ENCODE data around the gene SLC22A31.
"Not testable (repeated sequence)": the region's sequence is repeated elsewhere in the genome, so short reads cannot be mapped to it uniquely, and the experiment has no call there.

Gene SLC22A31

DNA sequence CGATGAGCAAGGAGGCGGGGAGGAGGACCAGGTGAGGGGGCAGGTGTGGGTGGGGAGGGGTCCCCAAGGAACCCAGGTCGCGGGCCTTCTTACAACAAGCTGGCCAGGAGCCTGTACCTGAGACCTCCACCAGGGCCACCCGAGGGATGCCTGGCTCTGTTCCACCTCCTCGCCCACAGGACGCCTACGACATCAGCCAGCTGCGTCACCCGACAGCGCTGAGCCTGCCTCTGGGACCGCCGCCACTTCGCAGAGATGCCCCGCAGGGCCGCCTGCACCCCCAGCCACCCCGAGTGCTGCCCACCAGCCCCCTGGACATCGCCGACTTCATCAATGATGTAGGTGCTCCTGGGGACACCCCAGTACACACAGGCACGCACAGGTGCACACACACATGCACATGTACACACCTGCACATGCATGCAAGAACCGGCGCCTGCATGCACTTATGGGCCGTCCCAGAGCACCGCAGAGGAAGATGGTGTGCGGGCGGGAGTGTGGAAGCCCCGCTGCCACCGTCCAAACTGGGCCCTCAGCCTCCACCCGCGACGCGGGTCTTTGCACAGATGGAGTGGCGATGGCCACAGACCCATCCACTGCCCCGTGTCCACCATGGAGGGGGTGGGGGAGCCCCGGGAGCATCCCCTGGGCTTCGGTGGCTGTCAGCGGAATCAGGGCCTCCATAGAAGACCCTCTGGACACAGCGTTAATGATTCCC, 6.6 kb downstream of the SLC22A31 start:
- no peak for DNase-seq

DNA sequence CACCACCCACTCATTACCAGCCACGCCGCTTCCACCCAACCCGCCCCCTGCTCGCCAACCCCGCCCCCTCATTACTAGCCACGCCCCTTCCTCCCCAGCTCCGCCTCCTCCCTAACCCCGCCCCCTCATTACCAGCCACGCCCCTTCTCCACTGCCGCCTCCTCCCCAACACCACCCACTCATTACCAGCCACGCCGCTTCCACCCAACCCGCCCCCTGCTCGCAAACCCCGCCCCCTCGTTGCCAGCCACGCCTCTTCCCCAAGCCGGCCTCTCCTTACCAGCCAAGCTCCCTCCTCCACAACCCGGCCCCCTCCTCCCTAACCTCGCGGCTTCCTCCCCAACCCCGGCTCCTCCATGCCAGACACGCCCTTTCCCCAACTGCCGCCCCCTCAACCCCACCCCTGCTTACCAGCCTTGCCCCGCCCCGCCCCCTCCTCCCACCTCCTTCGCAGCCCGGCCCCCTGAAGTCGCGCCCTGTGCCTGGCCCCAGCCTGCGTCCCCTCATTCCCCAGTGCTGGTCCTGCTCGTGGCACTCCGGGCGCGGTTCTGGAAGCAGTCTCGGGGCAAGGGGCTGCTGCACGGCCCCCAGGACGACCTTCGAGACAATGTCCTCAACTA, 7.3 kb downstream of the SLC22A31 start:
- DNase-seq, result peak in 2 of 56 donors; percentile 46 to 77

DNA sequence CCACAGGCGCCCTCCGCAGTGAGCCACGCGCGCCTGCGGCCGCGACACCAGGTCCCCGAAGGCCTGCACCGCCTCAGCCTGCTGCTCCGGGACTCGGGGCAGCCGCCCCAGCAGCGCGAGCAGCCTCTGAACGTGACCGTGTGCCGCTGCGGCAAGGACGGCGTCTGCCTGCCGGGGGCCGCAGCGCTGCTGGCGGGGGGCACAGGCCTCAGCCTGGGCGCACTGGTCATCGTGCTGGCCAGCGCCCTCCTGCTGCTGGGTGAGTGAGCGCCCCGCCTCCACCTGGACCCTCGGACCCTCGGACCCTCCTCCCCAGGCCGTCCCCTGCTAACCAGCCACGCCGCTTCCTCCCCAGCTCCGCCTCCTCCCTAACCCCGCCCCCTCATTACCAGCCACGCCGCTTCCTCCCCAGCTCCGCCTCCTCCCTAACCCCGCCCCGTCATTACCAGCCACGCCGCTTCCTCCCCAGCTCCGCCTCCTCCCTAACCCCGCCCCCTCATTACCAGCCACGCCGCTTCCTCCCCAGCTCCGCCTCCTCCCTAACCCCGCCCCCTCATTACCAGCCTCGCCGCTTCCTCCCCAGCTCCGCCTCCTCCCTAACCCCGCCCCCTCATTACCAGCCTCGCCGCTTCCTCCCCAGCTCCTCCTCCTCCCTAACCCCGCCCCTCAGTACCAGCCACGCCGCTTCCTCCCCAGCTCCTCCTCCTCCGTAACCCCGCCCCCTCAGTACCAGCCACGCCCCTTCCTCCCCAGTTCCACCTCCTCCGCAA, 8.0 kb downstream of the SLC22A31 start:
- DNase-seq, result peak in 9 of 56 donors; percentile 8 to 71 (median 37)

DNA sequence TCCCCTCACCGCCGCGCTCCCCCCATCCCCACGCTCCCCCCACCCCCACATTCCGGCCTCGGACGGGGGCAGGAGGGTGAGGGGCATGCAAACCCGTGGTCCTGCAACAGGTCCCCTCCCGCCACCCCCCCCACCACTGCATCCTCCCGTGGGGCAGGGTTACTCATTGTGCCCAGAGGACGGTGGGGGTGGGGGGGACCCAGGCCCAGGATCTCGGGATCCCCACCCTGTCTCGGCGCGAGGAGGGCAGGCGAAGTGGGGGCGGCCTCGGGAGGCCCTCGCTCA, 8.5 kb downstream of the SLC22A31 start:
- DNase-seq, result no peak

DNA sequence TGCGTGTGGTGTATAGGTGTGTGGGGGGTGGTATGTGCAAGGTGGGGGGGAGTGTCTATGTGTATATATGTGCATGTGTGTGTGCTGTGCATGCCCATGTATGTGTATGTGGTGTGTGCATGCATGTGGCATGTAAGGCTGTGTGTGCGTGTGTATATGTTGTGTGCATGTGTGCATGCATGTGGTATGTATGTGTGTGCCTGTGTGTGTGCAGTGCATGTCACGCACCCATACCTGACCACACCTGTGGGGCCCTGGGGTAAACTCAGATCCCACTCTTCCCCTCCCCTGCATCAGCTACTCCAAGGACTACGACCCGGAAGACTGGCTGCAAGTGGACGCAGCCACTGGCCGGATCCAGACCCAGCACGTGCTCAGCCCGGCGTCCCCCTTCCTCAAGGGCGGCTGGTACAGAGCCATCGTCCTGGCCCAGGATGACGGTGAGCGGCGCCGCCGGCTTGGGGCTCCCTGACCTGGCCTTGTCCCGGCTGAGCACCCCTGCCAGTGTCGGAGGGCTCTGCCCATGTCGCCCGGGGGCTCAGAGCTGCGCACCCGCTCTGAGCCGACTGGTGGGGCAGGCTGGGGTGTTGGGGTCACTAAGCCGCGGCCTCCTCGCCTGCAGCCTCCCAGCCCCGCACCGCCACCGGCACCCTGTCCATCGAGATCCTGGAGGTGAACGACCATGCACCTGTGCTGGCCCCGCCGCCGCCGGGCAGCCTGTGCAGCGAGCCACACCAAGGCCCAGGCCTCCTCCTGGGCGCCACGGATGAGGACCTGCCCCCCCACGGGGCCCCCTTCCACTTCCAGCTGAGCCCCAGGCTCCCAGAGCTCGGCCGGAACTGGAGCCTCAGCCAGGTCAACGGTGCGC, 9.1 kb downstream of the SLC22A31 start:
- DNase-seq, result no peak

DNA sequence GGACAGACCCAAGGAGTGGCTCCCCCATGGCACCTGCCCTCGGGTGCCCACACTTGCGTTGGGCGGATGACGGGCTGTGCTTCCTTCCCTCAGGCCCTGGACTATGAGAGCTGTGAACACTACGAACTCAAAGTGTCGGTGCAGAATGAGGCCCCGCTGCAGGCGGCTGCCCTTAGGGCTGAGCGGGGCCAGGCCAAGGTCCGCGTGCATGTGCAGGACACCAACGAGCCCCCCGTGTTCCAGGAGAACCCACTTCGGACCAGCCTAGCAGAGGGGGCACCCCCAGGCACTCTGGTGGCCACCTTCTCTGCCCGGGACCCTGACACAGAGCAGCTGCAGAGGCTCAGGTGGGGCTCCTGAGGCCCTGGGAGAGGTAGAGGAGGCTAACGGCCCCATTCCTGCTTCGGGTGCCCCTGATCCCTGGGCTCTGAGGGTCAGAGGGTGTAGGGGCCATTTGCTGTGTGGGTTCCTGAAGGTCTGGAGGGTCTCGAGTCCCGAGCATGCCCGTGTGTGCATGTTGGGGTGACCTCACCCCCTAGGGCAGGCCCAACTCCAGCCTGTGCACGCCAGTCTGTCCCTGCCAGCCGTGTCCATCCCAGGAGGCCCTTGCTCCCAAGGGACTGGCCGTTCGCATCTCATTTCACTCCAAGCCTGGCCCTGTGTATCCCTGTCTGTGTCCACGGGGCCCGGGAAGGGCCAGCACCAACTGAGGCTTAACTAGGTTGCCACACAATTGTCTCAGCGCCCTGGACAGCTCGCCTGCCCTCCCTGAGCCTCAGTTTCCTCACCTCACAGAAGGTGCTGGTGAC, 10.0 kb downstream of the SLC22A31 start:
- DNase-seq, result no peak

DNA sequence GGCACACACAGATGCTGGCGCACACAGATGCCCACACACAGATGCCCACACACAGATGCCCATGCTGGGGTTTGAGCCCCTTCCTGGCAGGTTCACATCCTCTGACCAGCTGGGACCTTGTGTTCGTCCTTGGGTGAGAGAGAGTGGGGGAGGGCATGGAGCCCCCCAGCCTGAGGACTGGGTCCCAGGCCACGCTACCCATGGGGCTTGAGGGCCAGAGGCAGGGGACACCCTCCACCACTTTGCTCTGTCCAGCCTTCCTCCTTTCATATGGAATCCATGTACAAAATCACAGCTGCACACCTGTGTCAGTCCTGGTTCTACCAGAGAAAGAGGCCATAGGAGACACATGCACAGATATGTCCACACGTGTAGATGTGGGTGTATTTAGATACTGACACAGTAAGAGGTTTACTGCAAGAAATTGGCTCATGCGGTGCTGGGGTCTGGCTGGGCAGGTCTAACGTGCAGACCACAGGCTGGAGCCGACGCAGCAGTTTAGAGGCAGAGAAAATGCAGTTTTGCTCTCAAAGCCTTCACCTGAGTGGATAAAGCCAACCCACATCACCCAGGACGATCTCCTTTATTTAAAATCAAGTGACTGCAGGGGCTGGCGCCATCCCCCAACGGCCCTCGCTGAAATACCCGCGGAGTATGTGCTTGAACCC, 10.8 kb downstream of the SLC22A31 start:
- DNase-seq, result no peak

DNA sequence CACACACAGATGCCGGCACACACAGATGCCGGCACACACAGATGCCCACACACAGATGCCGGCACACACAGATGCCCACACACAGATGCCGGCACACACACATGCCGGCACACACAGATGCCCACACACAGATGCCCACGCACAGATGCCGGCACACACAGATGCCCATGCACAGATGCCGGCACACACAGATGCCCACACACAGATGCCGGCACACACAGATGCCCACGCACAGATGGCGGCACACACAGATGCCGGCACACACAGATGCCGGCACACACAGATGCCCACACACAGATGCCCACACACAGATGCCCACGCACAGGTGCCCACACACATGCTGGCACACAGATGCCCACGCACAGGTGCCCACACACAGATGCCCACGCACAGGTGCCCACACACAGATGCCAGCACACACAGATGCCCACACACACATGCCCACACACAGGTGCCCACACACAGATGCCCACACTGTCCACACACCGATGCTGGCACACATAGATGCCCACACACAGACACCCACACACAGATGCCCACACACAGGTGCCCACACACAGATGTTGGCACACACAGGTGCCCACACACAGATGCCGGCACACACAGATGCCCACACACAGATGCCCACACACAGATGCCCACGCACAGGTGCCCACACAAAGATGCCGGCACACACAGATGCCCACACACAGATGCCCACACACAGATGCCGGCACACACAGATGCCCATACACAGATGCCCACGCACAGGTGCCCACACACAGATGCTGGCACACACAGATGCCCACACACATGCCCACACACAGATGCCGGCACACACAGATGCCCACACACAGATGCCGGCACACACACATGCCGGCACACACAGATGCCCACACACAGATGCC, 11.6 kb downstream of the SLC22A31 start:
- DNase-seq, result not testable (repeated sequence)

DNA sequence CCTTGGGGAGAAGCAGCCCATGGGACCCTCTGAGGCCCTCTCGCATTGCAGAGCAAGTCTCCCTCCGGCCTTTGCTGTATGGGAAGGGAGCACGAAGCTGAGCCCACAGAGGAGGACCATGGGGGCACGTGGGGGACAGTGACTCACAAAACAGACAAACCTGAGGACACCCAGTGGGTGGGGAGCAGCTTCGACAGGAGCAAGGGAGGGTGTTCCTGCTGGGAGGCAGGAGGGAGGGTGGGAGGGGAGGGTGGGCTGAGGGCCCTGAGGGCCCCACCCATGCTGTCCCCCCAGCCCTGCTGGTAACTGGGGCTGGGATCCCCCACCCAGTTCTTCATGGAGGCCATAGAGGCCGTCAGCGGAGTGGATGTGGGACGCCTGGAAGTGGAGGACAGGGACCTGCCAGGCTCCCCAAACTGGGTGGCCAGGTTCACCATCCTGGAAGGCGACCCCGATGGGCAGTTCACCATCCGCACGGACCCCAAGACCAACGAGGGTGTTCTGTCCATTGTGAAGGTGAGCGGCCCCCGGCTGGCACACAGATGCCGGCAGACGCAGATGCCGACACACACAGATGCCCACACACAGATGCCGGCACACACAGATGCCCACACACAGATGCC, 12.5 kb downstream of the SLC22A31 start:
- DNase-seq, result no peak

DNA sequence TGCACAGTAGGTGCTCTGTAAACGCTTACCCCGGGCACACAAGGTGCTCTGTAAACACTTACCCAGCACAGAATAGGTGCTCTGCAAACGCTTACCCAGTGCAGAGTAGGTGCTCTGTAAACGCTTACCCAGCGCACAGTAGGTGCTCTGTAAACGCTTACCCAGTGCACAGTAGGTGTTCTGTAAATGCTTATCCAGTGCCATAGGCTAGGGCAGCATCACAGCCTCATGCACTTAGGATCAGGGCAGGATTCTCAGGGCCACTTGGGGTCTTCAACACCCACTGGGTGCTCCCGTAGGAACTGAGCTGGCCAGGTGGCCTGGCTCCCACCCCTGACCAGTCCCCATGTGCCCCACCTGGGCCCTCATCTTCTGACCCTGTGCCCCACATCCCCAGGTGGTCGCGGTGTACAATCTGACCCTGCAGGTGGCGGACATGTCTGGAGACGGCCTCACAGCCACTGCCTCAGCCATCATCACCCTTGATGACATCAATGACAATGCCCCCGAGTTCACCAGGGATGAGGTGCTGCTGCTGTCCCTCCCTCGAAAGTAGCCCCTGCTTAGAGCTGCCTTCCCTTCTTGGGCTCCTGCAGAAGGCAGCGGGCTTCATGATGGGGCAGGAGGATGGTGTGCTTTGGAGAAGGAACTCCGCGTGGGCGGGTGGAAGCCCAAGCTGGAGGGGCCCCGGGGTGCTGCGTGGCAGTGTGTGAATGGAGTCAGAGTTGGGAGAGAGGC, 13.1 kb downstream of the SLC22A31 start:
- DNase-seq, result no peak

DNA sequence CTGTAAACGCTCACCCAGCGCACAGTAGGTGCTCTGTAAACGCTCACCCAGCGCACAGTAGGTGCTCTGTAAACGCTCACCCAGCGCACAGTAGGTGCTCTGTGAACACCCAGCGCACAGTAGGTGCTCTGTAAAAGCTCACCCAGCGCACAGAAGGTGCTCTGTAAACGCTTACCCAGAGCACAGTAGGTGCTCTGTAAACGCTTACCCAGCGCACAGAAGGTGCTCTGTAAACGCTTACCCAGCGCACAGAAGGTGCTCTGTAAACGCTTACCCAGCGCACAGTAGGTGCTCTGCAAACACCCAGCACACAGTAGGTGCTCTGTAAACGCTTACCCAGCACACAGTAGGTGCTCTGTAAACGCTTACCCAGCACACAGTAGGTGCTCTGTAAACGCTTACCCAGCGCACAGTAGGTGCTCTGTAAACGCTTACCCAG, 13.7 kb downstream of the SLC22A31 start:
- DNase-seq, result not testable (repeated sequence)

DNA sequence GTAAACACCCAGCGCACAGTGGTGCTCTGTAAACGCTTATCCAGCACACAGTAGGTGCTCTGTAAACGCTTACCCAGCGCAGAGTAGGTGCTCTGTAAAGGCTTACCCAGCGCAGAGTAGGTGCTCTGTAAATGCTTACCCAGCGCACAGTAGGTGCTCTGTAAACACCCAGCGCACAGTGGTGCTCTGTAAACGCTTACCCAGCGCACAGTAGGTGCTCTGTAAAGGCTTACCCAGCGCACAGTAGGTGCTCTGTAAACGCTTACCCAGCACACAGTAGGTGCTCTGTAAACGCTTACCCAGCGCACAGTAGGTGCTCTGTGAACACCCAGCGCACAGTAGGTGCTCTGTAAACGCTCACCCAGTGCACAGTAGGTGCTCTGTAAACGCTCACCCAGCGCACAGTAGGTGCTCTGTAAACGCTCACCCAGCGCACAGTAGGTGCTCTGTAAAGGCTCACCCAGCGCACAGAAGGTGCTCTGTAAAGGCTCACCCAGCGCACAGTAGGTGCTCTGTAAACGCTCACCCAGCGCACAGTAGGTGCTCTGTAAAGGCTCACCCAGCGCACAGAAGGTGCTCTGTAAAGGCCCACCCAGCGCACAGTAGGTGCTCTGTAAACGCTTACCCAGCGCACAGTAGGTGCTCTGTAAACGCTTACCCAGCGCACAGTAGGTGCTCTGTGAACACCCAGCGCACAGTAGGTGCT, 14.3 kb downstream of the SLC22A31 start:
- not testable (repeated sequence) for DNase-seq

DNA sequence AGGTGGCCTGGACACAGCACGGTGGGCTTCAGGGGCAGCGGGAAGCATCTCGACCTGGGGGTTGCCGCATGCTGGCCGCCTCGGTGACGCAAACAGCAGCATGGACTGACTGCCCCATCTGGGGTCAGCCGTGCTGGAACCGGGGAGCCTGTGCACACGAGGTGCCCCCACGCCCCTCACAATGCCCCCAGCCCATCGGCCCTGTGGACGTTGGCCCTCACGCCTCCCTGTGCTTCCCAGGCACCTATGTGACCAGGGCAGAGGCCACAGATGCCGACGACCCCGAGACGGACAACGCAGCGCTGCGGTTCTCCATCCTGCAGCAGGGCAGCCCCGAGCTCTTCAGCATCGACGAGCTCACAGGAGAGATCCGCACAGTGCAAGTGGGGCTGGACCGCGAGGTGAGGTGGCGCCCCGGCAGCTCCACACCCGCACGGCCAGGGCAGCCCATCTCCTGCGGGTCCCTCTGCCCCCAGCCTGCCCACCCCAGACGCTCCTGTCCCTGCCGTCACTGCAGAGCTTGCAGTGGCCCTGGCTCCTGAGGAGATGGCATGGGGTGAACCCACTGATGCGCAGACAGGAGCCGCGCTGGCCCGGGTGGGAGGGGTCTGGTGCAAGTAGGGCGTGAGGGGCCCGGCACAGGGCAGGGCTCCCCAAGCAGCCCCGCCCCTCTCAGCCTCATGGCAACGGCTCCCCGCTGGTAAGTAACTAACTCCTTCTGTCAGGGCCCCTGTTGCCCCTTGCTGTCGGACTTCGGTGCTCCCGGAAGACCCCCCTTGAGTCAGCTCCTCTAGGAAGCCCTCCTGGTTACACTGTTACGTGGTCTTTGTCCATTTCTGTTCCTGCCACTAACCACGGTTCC, 15.2 kb downstream of the SLC22A31 start:
- DNase-seq, result no peak

DNA sequence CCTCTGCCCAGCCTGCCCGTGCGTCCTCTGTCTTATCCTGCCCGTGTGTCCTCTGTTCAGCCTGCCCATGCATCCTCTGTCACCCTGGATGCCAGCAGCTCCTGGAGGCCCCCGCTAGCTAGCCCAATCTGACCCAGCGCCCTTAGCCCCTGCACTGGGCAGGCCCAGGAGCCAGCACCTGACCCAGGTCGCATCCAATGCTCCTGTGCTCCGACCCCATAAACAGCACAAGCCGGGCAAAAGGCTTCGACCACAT, 15.7 kb downstream of the SLC22A31 start:
- no peak for DNase-seq

DNA sequence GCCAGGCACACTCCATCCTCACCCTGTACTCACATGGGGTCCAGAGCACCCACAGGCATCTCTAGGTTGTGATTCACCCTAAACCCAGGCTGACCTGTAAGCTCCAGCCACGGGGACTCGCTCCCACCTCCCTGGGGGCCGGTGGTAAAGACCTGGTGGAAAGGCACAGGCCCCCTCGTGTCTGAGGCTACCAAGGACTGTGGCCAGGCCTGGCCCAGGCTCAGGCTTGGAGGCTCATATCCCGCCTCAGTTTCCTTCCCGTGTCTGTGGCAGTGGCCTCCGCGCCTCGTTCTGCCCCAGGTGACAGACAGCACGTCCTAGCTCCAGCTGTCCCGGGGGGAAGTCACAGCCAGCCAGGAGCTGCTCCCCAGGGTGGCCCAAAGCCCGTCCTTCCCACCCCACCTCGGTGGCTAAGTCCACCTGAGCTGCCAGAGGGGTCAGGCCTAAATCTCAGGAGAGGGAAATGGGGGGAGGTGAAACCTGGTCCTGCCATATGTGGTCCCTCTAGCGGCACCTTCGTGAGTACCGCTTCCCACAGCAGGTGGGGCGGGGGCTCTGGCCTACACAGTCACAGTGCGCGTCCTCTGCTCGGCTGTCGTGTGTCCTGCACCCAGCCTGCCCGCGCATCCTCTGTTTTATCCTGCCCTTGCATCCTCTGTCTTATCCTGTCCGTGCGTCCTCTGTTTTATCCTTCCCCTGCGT, 16.2 kb downstream of the SLC22A31 start:
- no peak for DNase-seq

DNA sequence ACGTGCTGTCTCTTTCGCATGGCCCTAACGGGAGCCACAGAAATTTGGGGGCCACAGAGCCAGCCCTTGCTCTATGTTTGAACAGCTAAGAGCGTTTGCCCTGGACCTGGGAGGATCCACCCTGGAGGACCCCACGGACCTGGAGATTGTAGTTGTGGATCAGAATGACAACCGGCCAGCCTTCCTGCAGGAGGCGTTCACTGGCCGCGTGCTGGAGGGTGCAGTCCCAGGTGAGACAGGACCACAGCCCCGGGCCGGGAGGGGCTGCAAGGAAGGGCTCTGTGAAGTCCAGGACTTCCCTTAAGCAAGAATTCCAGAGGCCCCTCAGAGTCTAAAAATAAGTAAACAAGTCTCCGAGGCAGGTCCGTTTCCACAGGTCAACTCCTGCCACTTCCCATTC, 16.9 kb downstream of the SLC22A31 start:
- DNase-seq, result no peak
